DMS79 treated with DMSO at 0.1 percent for 48 hours (cell line): ENCODE data around the gene SLC9A5.

Source experiments
- DNase-seq: peaks from one replicate; lab custom pipeline; 2025; lab: John Stamatoyannopoulos, UW

Gene SLC9A5

GRCh38 chr16:67281536-67282446, 33.0 kb downstream of the SLC9A5 start:
- no peak for DNase-seq

- DNase-seq: no peak
Measured at GRCh38 chr16:67282447-67282805, 33.6 kb downstream of the SLC9A5 start.

GRCh38 chr16:67283039-67283825, 34.5 kb downstream of the SLC9A5 start:
- DNase-seq: peak; percentile 4

GRCh38 chr16:67283826-67284555, 35.2 kb downstream of the SLC9A5 start:
- peak; percentile 35 for DNase-seq

GRCh38 chr16:67284699-67285646, 36.2 kb downstream of the SLC9A5 start:
- DNase-seq: peak; percentile 68

GRCh38 chr16:67286441-67287235, 37.9 kb downstream of the SLC9A5 start:
- DNase-seq: no peak

GRCh38 chr16:67287960-67288359, 39.2 kb downstream of the SLC9A5 start:
- DNase-seq: no peak

- DNase-seq: no peak
Measured at GRCh38 chr16:67291461-67291860, 42.7 kb downstream of the SLC9A5 start.

- DNase-seq: no peak
Measured at GRCh38 chr16:67294171-67294757, 45.5 kb downstream of the SLC9A5 start.

GRCh38 chr16:67294938-67295361, 46.2 kb downstream of the SLC9A5 start:
- DNase-seq: no peak

- peak; percentile 1 for DNase-seq
Measured at GRCh38 chr16:67296420-67296819, 47.6 kb downstream of the SLC9A5 start.

GRCh38 chr16:67298277-67298676, 49.5 kb downstream of the SLC9A5 start:
- DNase-seq: no peak

- DNase-seq: no peak
Measured at GRCh38 chr16:67299269-67299668, 50.5 kb downstream of the SLC9A5 start.

GRCh38 chr16:67301080-67301782, 52.5 kb downstream of the SLC9A5 start:
- no peak for DNase-seq

GRCh38 chr16:67302076-67302475, 53.3 kb downstream of the SLC9A5 start:
- no peak for DNase-seq

- no peak for DNase-seq
Measured at GRCh38 chr16:67302970-67303369, 54.2 kb downstream of the SLC9A5 start.

- no peak for DNase-seq
Measured at GRCh38 chr16:67304020-67304419, 55.2 kb downstream of the SLC9A5 start.

GRCh38 chr16:67305216-67306071, 56.7 kb downstream of the SLC9A5 start:
- DNase-seq: no peak
